ENCODE measurements around the gene CAMKV.
"Not testable (repeated sequence)": the region's sequence is repeated elsewhere in the genome, so short reads cannot be mapped to it uniquely, and the experiment has no call there.

The CAMKV gene

DNA sequence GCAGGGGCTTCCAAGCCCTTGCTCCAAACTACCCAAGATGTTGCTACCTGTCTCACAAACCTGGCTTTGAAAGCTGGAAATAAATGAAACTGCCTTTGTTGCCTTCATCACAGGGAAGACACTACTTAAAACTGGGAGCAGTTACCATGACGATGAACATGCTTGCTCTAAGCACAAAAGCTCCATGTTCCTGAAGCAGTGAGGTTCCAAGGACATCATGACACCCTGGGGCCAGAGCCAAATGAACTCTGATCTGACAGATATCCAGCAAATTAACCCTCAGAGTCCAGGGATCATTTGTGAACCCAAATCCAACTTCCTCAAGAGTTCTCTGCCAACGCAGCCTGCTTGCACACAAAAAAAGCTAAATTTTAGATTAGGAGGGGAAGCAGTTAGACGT lies 24.0 kb downstream of the CAMKV start:
- DNase-seq (ENCODE audit: low read depth) = no peak

DNA sequence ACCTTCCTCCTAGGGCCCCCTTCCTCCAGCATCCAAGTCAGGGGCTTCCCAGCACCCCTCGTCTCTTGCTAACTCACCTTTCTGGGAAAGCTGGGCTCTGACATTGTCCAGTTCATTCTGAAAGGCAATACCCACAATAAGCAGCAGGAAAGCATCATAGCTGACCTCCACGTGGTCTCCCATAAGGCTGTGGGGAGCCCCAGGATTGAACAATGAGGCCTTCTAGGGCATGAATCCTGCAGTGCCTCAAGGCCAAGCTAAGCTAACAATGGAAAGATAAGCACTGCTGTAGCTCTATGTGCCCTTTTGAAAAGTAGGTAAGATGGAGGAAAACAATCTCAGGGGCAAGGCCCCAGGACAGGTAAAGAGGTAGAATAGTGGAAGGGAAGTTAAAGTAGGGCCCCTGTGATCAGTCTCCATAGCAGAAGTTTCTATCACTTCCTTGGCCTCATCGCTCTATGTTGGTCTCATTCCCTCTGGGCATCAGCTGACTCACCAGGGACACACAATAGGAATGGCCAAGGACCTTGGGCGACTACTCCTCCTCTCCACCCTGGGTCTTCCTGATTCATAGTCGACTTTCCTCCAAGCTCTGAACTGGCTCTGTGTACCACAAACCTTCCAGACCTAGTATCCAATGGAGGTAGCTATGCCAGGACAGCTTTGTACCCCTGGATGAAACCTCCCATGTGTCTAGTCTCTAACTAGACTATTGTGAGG lies 25.1 kb downstream of the CAMKV start:
- no peak for DNase-seq (ENCODE audit: low read depth)

DNA sequence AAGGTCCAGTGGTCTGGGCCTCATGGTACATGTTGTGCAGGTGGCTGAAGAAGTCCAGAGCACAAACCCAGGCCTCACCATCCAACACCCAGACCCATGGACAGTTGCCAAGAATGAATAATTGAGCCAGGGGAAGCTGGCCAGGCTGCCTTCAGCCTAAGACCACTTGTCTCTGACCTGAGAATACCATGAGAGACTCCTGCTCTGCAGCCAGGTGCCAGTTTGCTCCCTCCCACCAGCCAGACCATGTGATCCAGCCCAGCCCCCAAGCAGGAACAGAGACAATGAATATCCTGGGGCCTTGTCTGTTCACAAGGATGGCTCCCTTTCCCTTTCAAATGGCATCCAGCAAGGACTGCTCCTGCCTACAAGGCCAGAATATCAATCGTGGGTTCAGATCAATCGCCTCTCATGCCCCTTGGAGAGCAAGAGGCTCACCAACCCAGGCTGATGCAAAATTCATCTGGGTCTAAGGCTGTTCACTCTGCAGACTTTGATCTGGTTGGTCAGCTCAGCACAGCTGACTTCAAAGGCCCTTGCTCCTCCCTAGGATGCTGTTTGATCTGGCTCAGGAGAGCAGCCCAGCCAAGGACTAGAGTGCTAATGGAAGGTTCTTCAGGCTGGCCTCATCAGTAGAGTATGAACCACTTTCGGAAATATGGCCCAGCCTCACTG lies 26.7 kb downstream of the CAMKV start:
- DNase-seq (ENCODE audit: low read depth) = no peak

DNA sequence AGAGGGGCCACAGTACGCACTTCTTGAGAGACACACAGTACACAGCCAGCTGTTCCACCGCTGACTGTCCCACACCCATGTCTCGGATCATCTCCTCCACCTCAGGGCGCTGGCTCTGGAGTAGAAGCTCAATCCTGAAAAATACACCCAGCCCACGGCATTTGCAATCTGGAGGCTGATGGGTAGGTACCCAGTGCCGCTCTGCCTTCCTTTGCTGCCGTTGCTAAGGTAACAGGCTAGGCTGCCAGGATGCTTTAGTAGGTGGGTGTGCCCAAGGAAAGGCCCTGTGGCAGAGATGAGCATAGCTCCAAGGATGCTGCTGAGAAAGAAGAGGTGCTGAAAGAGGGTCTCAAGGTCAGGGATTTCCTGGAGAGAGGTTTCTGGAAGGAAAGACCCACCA lies 27.9 kb downstream of the CAMKV start:
- DNase-seq (ENCODE audit: low read depth) = no peak

DNA sequence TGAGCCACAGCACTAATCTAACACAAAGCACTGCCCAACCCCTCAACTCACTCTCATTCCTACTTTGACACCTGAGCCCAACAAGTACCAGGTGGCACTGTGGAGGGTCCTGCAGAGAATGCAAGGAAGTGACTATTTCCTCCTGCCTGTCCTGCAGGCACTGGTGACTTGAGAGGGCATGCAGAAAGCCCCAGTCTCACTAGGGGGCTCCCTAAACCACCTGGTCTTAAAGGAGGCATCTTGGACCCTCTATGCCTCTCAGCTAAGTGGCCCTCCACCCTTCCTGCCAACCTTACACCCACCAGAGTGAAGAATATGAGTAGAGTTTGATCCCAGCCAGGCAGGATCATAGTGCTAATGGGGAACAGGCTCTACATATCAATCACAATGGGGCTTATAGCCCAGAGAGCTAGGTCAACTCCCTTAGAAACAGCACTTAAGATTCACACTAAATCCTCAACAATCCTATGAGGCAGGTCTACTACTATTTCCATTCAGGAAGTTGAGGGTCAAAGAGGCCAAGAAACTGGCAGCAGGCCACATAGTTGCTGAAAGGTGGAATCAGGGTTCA lies 28.5 kb downstream of the CAMKV start:
- DNase-seq (ENCODE audit: low read depth) = no peak

DNA sequence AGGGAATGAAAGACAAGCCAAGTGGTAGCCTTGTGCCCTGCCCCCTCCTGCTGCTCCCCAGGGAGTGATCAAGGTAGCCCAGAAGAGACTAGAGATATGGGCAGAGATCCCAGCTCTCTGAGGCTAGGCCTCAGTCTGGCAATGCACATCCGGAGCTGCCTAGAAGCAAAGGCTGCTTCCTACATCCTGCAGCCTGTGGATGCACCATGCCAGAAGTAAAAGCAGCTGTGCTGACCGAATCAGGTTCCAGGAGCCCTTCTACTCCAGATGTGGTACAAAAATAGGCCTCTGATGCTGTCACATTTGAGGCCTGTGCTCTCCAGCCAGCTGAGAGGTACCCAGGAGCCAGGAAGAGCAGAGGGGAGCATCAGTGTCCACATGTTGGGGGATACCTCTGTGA lies 29.3 kb downstream of the CAMKV start:
- no peak for DNase-seq (ENCODE audit: low read depth)

DNA sequence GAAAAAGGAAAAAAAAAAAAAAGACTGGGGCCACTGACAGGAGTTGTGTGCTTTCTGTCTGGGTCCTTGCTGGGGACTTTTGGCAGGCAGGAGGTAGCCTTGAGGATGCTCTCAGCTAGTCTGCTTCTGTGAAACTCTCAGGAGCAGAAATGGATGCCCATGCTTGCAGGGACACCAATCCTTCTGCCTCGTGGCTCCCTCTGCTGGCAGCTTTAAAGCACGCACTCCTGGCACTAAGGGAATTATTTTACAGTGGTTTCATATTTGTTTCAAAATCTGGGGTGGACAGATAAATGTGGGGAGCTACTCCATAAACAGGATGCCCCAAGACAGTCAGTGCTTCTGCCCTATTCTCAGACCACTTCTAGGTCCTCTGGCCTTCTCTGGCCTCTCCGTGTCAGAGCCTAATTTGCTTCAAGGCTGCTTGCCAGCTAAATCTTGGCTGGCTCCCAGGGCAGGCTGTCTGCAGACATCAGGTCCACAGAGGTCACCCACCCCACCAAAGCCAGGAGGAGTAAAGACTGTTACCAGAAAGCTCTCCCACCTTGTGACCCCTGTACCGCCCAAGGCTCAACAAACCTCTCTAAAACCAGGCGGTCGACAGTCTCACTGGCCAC lies 30.4 kb downstream of the CAMKV start:
- peak; percentile 28 for DNase-seq (ENCODE audit: low read depth)

DNA sequence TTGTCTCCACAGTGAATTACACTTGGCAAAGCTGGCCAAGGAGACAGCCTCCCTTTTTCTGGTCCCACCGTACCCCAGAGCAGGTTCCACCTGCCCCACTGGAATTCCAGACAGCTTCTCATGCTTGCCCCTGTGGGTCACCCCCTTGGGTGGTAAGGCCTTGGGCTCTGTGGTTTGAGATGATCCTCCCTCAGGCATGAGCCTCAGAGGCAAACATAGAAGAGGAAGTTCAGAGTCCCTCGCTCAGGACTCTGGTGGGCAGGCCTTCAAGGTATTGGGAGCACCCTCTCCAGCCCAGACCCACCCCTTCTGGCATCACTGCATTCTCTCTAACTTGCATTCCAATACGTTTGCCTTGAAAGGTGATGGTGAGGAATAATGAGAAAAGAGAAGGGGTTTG lies 38.4 kb downstream of the CAMKV start:
- DNase-seq (ENCODE audit: low read depth) = no peak

DNA sequence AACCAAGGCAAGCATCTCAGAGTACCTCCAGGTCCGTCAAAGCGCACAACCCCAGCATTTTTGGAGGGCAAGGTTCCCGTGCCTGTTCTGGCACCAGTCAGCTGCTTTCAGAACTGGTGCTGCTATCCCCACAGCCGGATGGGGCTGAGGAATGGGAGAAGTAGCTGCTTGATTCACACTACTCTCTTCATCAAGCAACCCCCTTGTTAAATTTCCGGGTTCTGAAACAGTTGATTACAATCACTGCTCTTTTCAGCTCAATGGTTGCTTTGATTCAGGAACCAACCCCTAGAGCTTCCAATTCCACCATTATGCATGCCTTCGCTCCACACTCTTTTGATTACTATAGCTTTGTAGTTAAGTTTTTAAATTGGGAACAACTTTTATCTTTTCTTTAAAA lies 43.7 kb downstream of the CAMKV start:
- DNase-seq (ENCODE audit: low read depth) = no peak

DNA sequence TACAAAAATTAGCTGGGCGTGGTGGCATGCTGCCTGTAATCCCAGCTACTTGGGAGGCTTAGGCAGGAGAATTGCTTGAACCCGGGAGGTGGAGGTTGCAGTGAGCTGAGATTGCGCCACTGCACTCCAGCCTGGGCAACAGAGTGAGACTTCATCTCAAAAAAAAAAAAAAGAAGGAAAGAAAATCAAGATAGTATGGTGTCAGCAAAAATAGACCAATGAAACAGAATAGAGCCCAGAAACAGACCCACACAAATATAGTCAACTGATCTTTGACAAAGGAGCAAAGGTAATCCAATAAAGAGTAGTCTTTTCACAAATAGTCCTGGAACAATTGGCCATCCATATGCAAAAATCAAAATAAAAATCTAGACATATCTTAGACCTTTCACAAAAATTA lies 46.6 kb downstream of the CAMKV start:
- not testable (repeated sequence) for DNase-seq (ENCODE audit: low read depth)

DNA sequence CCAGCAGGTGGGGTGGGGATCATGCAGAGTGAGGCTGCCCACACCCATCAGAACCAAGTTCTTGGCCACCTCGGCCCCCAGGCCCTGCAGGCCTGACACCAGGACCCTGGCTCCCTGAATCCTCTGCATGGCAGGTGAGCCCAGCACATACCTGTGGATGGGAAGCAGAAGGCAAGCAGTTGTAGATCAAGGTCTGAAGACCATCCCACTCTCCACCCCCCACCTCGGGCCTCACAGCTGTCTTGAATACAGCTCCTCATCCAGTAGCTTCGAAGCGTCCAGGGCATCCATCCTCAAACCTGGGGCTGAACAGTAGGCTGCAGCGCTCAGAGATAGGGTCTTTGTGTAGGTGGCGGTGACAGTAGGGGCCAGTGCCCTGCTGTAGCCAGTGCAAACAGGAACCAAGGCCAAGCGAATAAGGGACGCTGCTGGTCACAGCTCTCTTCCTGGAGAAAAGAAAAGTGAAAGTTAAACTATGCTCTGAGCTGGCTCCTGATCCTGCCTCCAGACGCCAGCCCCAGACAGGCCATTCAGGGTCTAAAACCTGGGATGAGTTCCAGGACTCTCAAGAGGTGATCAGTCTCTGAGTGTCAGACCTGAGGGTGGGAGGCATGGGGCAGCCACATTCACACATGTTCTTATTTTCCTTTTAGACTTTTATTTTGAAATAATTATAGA lies 56.1 kb downstream of the CAMKV start, which contains the start of gene UBA7:
Gene UBA7 (minus strand): TSS at position 457 of the 678 bp plus-strand sequence. CDS start 166 bp downstream, at position 291.
- peak; percentile 42 for DNase-seq (ENCODE audit: low read depth)

DNA sequence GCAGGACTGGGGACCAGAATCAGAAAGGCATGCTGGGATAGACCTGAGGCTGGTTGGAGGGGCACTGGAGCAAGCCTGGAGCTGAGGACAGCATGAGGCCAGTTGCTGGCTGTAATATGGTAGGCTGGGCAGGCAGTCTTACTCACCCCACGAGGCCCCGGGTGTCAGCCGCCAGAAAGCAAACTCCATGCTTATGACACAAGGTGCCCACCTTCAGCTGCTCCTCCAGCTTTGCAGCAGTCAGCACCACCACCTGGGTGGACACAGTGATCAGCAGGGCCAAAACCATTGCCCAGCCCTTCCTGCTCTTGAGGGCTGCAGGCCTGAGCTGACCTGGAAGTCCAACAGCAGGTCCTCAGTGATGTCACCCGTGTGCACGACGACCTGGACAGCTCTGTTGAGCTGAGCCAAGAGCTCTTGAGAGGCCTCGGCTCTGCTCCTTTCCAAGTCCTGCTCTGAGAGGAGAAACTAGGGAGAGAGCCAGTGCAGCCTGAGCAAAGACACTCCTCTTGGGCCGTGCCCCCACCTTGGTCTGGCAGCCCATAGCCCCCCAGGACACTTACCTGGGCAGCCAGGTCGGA lies 56.7 kb downstream of the CAMKV start:
- no peak for DNase-seq (ENCODE audit: low read depth)

Measured in HS-5 (cell line).